Hair follicle dermal papilla cell (primary cell): ENCODE measurements around the gene VCAM1. TPM values are rescaled to one million over a fixed set of nuclear protein-coding genes. Genes with fewer than 3 reads are reported as not detected.

Source experiments
- total RNA-seq: library from RNA; depleted of rRNA; stranded (reverse); fragments of >200 nt; gene quantifications from 2 replicates; pipeline ENCODE4 v1.2.3, GENCODE V29; 2012

The VCAM1 gene
- 13.1 and 32.8 TPM in 2 replicates for total RNA-seq

GRCh38 chr1:100719490-100719889 lies at the start of gene VCAM1:
Gene VCAM1, plus strand, starts transcription at chr1:100719742. Its CDS starts 119 bp downstream, at chr1:100719861.

Other genes starting within 250 kb of the VCAM1 start
- gene GPR88, start 181.6 kb upstream of the VCAM1 start, total RNA-seq, result not detected in 2 replicates
- gene EXTL2, start 175.1 kb downstream of the VCAM1 start, total RNA-seq, result 19.3 and 28.6 TPM in 2 replicates
- gene SLC30A7, start 176.3 kb downstream of the VCAM1 start, total RNA-seq, result 62.5 and 70.4 TPM in 2 replicates